GM23248 (cell line): ENCODE data around the gene GRAPL.
"Not testable (repeated sequence)": the region's sequence is repeated elsewhere in the genome, so short reads cannot be mapped to it uniquely, and the experiment has no call there.

Experiments used
- EZH2 ChIP-seq: fragments of 200-600 bp; sonication (generic); IDR thresholded peaks from 2 replicates; pipeline ENCODE4 v1.6.1; 2018; ENCODE audit warnings: antibody characterized with exemption, mild to moderate bottlenecking; ENCODE audit not compliant: insufficient read depth, poor library complexity, severe bottlenecking
- EZH2phosphoT487 ChIP-seq: fragments of 200-600 bp; sonication (generic); IDR thresholded peaks from 2 replicates; pipeline ENCODE4 v1.6.1; 2018; ENCODE audit warnings: antibody characterized with exemption, moderate library complexity, mild to moderate bottlenecking, low read depth; ENCODE audit not compliant: insufficient read depth

- TF ChIP-seq EZH2phosphoT487, EZH2: not testable (repeated sequence)
These were observed 2.1 kb upstream of the GRAPL start for GRCh38 chr17:19125289-19125688.
